Endodermal cell (in vitro differentiated cells): ENCODE results near the gene CERS4. TPM values are rescaled to one million over a fixed set of nuclear protein-coding genes. Genes with fewer than 3 reads are reported as not detected.
A peak's percentile ranks its signal among the peaks of the same experiment; 100 is the strongest.
"Not testable (repeated sequence)": the region's sequence is repeated elsewhere in the genome, so short reads cannot be mapped to it uniquely, and the experiment has no call there.

Experiments
- DNase-seq: peaks from one replicate; pipeline ENCODE4 v3.0.0-alpha.2; 2017
- H3K27ac ChIP-seq: 2 replicates; pipeline ENCODE4 v1.5.1; 2013; ENCODE audit warnings: mild to moderate bottlenecking, low read depth, low read length, moderate library complexity
- H3K27me3 ChIP-seq: 2 replicates; pipeline ENCODE4 v1.6.1; 2013; ENCODE audit warnings: mild to moderate bottlenecking, low read length, moderate library complexity; ENCODE audit not compliant: insufficient read depth, control insufficient read depth, poor library complexity, severe bottlenecking
- H3K36me3 ChIP-seq: 2 replicates; pipeline ENCODE4 v1.7.0; 2013; ENCODE audit warnings: mild to moderate bottlenecking, low read length, moderate library complexity; ENCODE audit not compliant: control insufficient read depth, insufficient read depth
- H3K4me1 ChIP-seq: one replicate; pipeline ENCODE4 v1.7.0; 2013; ENCODE audit warnings: low read length; ENCODE audit not compliant: control insufficient read depth, insufficient read depth
- H3K4me3 ChIP-seq: 2 replicates; pipeline ENCODE4 v1.5.1; 2013; ENCODE audit warnings: mild to moderate bottlenecking, low read length, moderate library complexity
- H3K9ac ChIP-seq: 2 replicates; pipeline ENCODE4 v1.6.1; 2013; ENCODE audit warnings: mild to moderate bottlenecking, low read length, moderate library complexity; ENCODE audit not compliant: poor library complexity, severe bottlenecking; ENCODE audit errors: extremely low read depth
- H3K9me3 ChIP-seq: 2 replicates; pipeline ENCODE4 v1.6.1; 2013; ENCODE audit warnings: mild to moderate bottlenecking, low read length, moderate library complexity; ENCODE audit not compliant: control insufficient read depth
- H3K27ac Mint-ChIP-seq: 2 replicates; pipeline ENCODE4 v1.8.0; 2020; ENCODE audit warnings: mixed read lengths
- H3K27me3 Mint-ChIP-seq: 2 replicates; pipeline ENCODE4 v1.8.0; 2021; ENCODE audit warnings: mild to moderate bottlenecking, mixed read lengths; ENCODE audit not compliant: insufficient read depth
- H3K36me3 Mint-ChIP-seq: 2 replicates; pipeline ENCODE4 v1.8.0; 2020; ENCODE audit warnings: low read depth, mixed read lengths
- H3K4me1 Mint-ChIP-seq: 2 replicates; pipeline ENCODE4 v1.8.0; 2020; ENCODE audit warnings: mixed read lengths
- H3K4me3 Mint-ChIP-seq: 2 replicates; pipeline ENCODE4 v1.8.0; 2020; ENCODE audit warnings: mild to moderate bottlenecking, moderate library complexity, mixed read lengths
- H3K9me3 Mint-ChIP-seq: 2 replicates; pipeline ENCODE4 v1.8.0; 2020; ENCODE audit warnings: mild to moderate bottlenecking, mixed read lengths
- CTCF ChIP-seq: fragments of 200-600 bp; sonication (generic); conservative IDR thresholded peaks from 2 replicates; pipeline ENCODE4 v1.5.0; 2021; ENCODE audit warnings: antibody characterized with exemption, mild to moderate bottlenecking
- WGBS, 2 experiments: methylation state at CpG; one replicate each; pipeline versions ENCODE4 v1.1.5 to v1.1.7; 2013; ENCODE audit warnings: missing lambda C conversion rate in 2 of 2, mixed read lengths in 1 of 2; ENCODE audit not compliant: insufficient coverage in 1 of 2, insufficient read length in 1 of 2; 5-methylcytosine and 5-hydroxymethylcytosine counted together
- total RNA-seq, 2 donors: library from RNA; stranded (reverse); fragmentation: NEBNext Ultra II Directional in 1 of 2; extraction: Animal tissue kit (Norgen Biotek cat#: 25700) in 1 of 2; gene quantifications; 2 replicates in 1 of 2; 3 replicates in 1 of 2; pipeline ENCODE4 v1.2.1, GENCODE V29; 2021

CERS4 gene
- total RNA-seq, 2 donors from 2014 or later: 76.9 to 105 TPM

GRCh38 chr19:8220481-8220880, 11.3 kb downstream of the CERS4 start:
- no peaks in the 10 kb centered on the region for H3K27me3 ChIP-seq
- Mint-ChIP-seq H3K4me3 (no peak overlapping the region), H3K27ac (peak overlapping the region; percentile 48), H3K36me3 (peaks cover 33% of the 10 kb centered on the region), H3K27me3 (no peaks in the 10 kb centered on the region), H3K9me3 (no peaks in the 10 kb centered on the region), H3K4me1 (no peaks in the 10 kb centered on the region)
- DNase-seq: no peak
- no peak overlapping the region for H3K9ac ChIP-seq
- TF ChIP-seq CTCF: no peak
- no peak overlapping the region for H3K4me3 ChIP-seq
- H3K4me1 ChIP-seq: no peaks in the 10 kb centered on the region
- WGBS, 2 experiments: 93 to 95% methylated on average over 11 of the region's 11 CpGs
- H3K9me3 ChIP-seq: no peaks in the 10 kb centered on the region
- peaks cover 33% of the 10 kb centered on the region for H3K36me3 ChIP-seq
- no peak overlapping the region for H3K27ac ChIP-seq

- Mint-ChIP-seq H3K27ac (no peak overlapping the region), H3K27me3 (no peaks in the 10 kb centered on the region)
- H3K4me1 ChIP-seq: no peaks in the 10 kb centered on the region
Observed at GRCh38 chr19:8221161-8221560, 12.0 kb downstream of the CERS4 start.

GRCh38 chr19:8223442-8223841, 14.3 kb downstream of the CERS4 start:
- H3K36me3 ChIP-seq: peaks cover 27% of the 10 kb centered on the region
- H3K36me3 Mint-ChIP-seq: peaks cover 32% of the 10 kb centered on the region
- not testable (repeated sequence) for H3K27ac Mint-ChIP-seq, H3K9me3 Mint-ChIP-seq, H3K9me3 ChIP-seq, H3K4me1 Mint-ChIP-seq, H3K27ac ChIP-seq, H3K27me3 Mint-ChIP-seq, H3K4me3 ChIP-seq, H3K4me3 Mint-ChIP-seq, H3K27me3 ChIP-seq, H3K4me1 ChIP-seq, H3K9ac ChIP-seq, DNase-seq
- WGBS, 2 experiments: 81 to 83% methylated on average over 7 of the region's 7 CpGs

More at GRCh38 chr19:8221161-8221560, 12.0 kb downstream of the CERS4 start:
- Histone ChIP-seq H3K4me3 (no peak overlapping the region), H3K36me3 (peaks cover 28% of the 10 kb centered on the region), H3K9me3 (no peaks in the 10 kb centered on the region), H3K9ac (no peak overlapping the region), H3K27ac (no peak overlapping the region), H3K27me3 (no peaks in the 10 kb centered on the region)
- TF ChIP-seq CTCF: no peak
- H3K4me3 Mint-ChIP-seq: no peak overlapping the region
- no peaks in the 10 kb centered on the region for H3K4me1 Mint-ChIP-seq
- WGBS, 2 experiments: 95% methylated on average over 4 to 6 of the region's 6 CpGs
- no peaks in the 10 kb centered on the region for H3K9me3 Mint-ChIP-seq
- peaks cover 34% of the 10 kb centered on the region for H3K36me3 Mint-ChIP-seq
- no peak for DNase-seq
